Panc1 (cell line): Measurements from ENCODE around the gene GNG7. TPM values are rescaled to one million over a fixed set of nuclear protein-coding genes. Genes with fewer than 3 reads are reported as not detected.

Experiments used
- ATAC-seq: fragments of 200-7000 bp; cut with Tn5 transposase; 2 replicates; pipeline ENCODE4 v1.9.1; 2020; ENCODE audit warnings: mild to moderate bottlenecking, moderate library complexity
- BruUV-seq: library from RNA; stranded (reverse); fragments of 400-500 nt; replicated peaks from 2 replicates; lab custom pipeline; 2021; lab: Mats Ljungman, UMichigan
- CTCF ChIA-PET: fragments of 300-600 bp; sonication (Branson Sonifier 250); formaldehyde crosslinking; loops from one replicate; lab custom pipeline; 2022; ENCODE audit warnings: antibody characterized with exemption; lab: Charles Lee
- POLR2A ChIA-PET: fragments of 300-600 bp; sonication (Branson Sonifier 250); formaldehyde crosslinking; loops from one replicate; lab custom pipeline; 2022; ENCODE audit warnings: antibody characterized with exemption; lab: Charles Lee
- DNase-seq: peaks from one replicate; pipeline ENCODE4 v3.0.0-alpha.2; 2010; ENCODE audit warnings: low read depth, low spot score
- H3K27ac ChIP-seq: 2 replicates; pipeline ENCODE4 v1.5.1; 2011; ENCODE audit warnings: mild to moderate bottlenecking, low read length, inconsistent platforms
- H3K27me3 ChIP-seq: fragments of 200-500 bp; sonication (Bioruptor generic); 2 replicates; pipeline ENCODE4 v1.6.0; 2014; ENCODE audit warnings: low read length, inconsistent platforms; ENCODE audit not compliant: control insufficient read depth, insufficient read depth
- H3K36me3 ChIP-seq: fragments of 200-500 bp; sonication (Bioruptor generic); 2 replicates; pipeline ENCODE4 v1.5.1; 2014; ENCODE audit warnings: inconsistent platforms, mild to moderate bottlenecking, low read length, moderate library complexity; ENCODE audit not compliant: control insufficient read depth, insufficient read depth
- H3K4me1 ChIP-seq: 2 replicates; pipeline ENCODE4 v1.5.1; 2011; ENCODE audit warnings: inconsistent platforms, mild to moderate bottlenecking, low read length, moderate library complexity; ENCODE audit not compliant: control insufficient read depth, insufficient read depth
- H3K4me3 ChIP-seq, 2 experiments: 2 replicates each; pipeline ENCODE4 v1.5.1; 2011 to 2012; ENCODE audit warnings: low read depth in 2 of 2, low read length in 2 of 2, mild to moderate bottlenecking in 2 of 2, inconsistent platforms in 1 of 2, moderate library complexity in 1 of 2
- H3K9me3 ChIP-seq: fragments of 200-500 bp; sonication (Bioruptor generic); 2 replicates; pipeline ENCODE4 v1.5.1; 2014; ENCODE audit warnings: low read depth, mild to moderate bottlenecking, inconsistent platforms, low read length, moderate library complexity; ENCODE audit not compliant: control insufficient read depth, insufficient read depth
- CTCF ChIP-seq: fragments of 450-650 bp; IDR thresholded peaks from 2 replicates; pipeline ENCODE4 v1.5.1; 2017; ENCODE audit warnings: mild to moderate bottlenecking
- POLR2AphosphoS5 ChIP-seq: IDR thresholded peaks from 2 replicates; pipeline ENCODE4 v1.6.1; 2012; ENCODE audit warnings: mild to moderate bottlenecking, low read depth, low read length, moderate library complexity
- REST ChIP-seq, 2 experiments: IDR thresholded peaks; 2 replicates each; pipeline ENCODE4 v1.6.1; 2011 to 2012; ENCODE audit warnings: low read depth in 2 of 2, control low read depth in 1 of 2, low read length in 1 of 2, mild to moderate bottlenecking in 1 of 2, moderate library complexity in 1 of 2; ENCODE audit not compliant: insufficient read depth in 1 of 2
- SIN3A ChIP-seq: IDR thresholded peaks from 2 replicates; pipeline ENCODE4 v1.6.1; 2012; ENCODE audit warnings: low read depth, mild to moderate bottlenecking, low read length, moderate library complexity, borderline replicate concordance; ENCODE audit not compliant: insufficient read depth
- TCF7L2 ChIP-seq: IDR thresholded peaks from 2 replicates; pipeline ENCODE4 v1.6.1; 2011; ENCODE audit warnings: mild to moderate bottlenecking, low read depth, low read length, inconsistent platforms
- in situ Hi-C: cut with HindIII; loops from 2 replicates; pipeline ENCODE4 v1.10.0; 2016; ENCODE audit warnings: low sequenced_read_pairs, low pct_unique_long_range_greater_than_20kb
- intact Hi-C: fragments of 100-400 bp; cut with micrococcal nuclease; formaldehyde crosslinking; loops from one replicate; pipeline ENCODE4 v1.10.0; 2022; ENCODE audit not compliant: unreplicated experiment
- total RNA-seq: library from RNA; stranded (reverse); gene quantifications from one replicate; pipeline ENCODE4 v1.2.1, GENCODE V29; 2021; ENCODE audit not compliant: unreplicated experiment

The GNG7 gene
- total RNA-seq, 1 experiment from 2014 or later: 0.74 TPM

- in situ Hi-C loops: no loop called here
- CTCF ChIA-PET: no interaction called here
- BruUV-seq: no TSS peak
Observed at GRCh38 chr19:2676823-2677222, 25.7 kb downstream of the GNG7 start.

GRCh38 chr19:2675892-2676291 is 26.6 kb downstream of the GNG7 start:
- Histone ChIP-seq H3K27ac (no peak overlapping the region), H3K9me3 (no peaks in the 10 kb centered on the region), H3K27me3 (no peaks in the 10 kb centered on the region), H3K4me1 (no peaks in the 10 kb centered on the region), H3K36me3 (no peaks in the 10 kb centered on the region), H3K4me3 (no peak overlapping the region)
- ChIA-PET CTCF (no interaction called here), POLR2A (no interaction called here)
- TF ChIP-seq REST (IDR thresholded peaks at IDR 0.05; ENCODE audit: insufficient read depth in 1 of 2, low read depth in 2 of 2, low read length in 1 of 2): no peak
- no peak for TF ChIP-seq SIN3A
- no peak for TF ChIP-seq POLR2AphosphoS5
- TF ChIP-seq CTCF: no peak
- no peak for TF ChIP-seq TCF7L2
- no TSS peak for BruUV-seq
- ATAC-seq (no peak), DNase-seq (no peak)
- intact Hi-C loops (no loop called here), in situ Hi-C loops (no loop called here)

More at GRCh38 chr19:2676823-2677222, 25.7 kb downstream of the GNG7 start:
- Histone ChIP-seq H3K4me1 (no peaks in the 10 kb centered on the region), H3K4me3 (no peak overlapping the region), H3K27ac (no peak overlapping the region), H3K36me3 (no peaks in the 10 kb centered on the region), H3K9me3 (no peaks in the 10 kb centered on the region), H3K27me3 (no peaks in the 10 kb centered on the region)
- ATAC-seq (no peak), DNase-seq (no peak)
- TF ChIP-seq REST (IDR thresholded peaks at IDR 0.05; ENCODE audit: insufficient read depth in 1 of 2, low read depth in 2 of 2, low read length in 1 of 2): no peak
- TF ChIP-seq SIN3A: no peak
- TF ChIP-seq CTCF: no peak
- intact Hi-C loops: no loop called here
- POLR2A ChIA-PET: no interaction called here
